Endothelial cell of umbilical vein (primary cell): Measurements from ENCODE around the gene EIF2B2.

Experiments
- CTCF ChIP-seq, 2 donors: IDR thresholded peaks; 1 replicate in 1 of 2; 2 replicates in 1 of 2; pipeline ENCODE4 v1.5.1; 2011; ENCODE audit warnings: low read length in 2 of 2, mild to moderate bottlenecking in 2 of 2, moderate library complexity in 2 of 2, control low read depth in 1 of 2, inconsistent platforms in 1 of 2, low read depth in 1 of 2; ENCODE audit not compliant: insufficient read depth in 1 of 2; ENCODE audit errors: extremely low read depth in 1 of 2
- EZH2 ChIP-seq: IDR thresholded peaks from 2 replicates; pipeline ENCODE4 v1.6.1; 2012; ENCODE audit warnings: borderline replicate concordance, low read depth, mild to moderate bottlenecking, moderate library complexity, low read length, inconsistent platforms; ENCODE audit not compliant: severe bottlenecking
- MAX ChIP-seq: IDR thresholded peaks from 2 replicates; pipeline ENCODE4 v1.6.1; 2011; ENCODE audit not compliant: insufficient read depth, insufficient read length
- POLR2A ChIP-seq: IDR thresholded peaks from 2 replicates; pipeline ENCODE4 v1.6.1; 2012; ENCODE audit warnings: low read depth, mild to moderate bottlenecking, control low read depth, low read length
- POLR2AphosphoS5 ChIP-seq: IDR thresholded peaks from 2 replicates; pipeline ENCODE4 v1.6.1; 2012; ENCODE audit warnings: low read depth, mild to moderate bottlenecking, control low read depth, low read length, moderate library complexity; ENCODE audit not compliant: insufficient read depth

- TF ChIP-seq CTCF (IDR thresholded peaks at IDR 0.05; ENCODE audit: extremely low read depth in 1 of 2, insufficient read depth in 1 of 2, low read depth in 1 of 2, low read length in 2 of 2) (no peak), POLR2AphosphoS5 (no peak), POLR2A (no peak), EZH2 (no peak), MAX (no peak)
Measured at GRCh38 chr14:74956280-74957072, 46.2 kb upstream of the EIF2B2 start.
